ENCODE results near the gene LANCL2. TPM values are rescaled to one million over a fixed set of nuclear protein-coding genes. Genes with fewer than 3 reads are reported as not detected.

The LANCL2 gene
- total RNA-seq, 1 donor from 2014 or later, result 21.5 TPM

- ATAC-seq (ENCODE audit: low read depth), result no peak
- Mint-ChIP-seq H3K9me3 (no peaks in the 10 kb centered on the region), H3K4me1 (no peaks in the 10 kb centered on the region), H3K27ac (no peak overlapping the region), H3K27me3 (no peaks in the 10 kb centered on the region), H3K36me3 (ENCODE audit: low read depth) (peaks cover 23% of the 10 kb centered on the region), H3K4me3 (no peak overlapping the region)
- no peak for DNase-seq
- ChIA-PET CTCF (no interaction called here), POLR2A (no interaction called here)
- TF ChIP-seq CTCF (IDR thresholded peaks at IDR 0.05), result no peak
- intact Hi-C loops (cut with micrococcal nuclease), result loop anchor here (10.0 kb wide), 2 partner anchors 295 to 645 kb away; no protein-coding TSS in a partner anchor
These were observed 64.8 kb downstream of the LANCL2 start for GRCh38 chr7:55429835-55430499.

- H3K4me3 Mint-ChIP-seq, result no peak overlapping the region
- ATAC-seq (ENCODE audit: low read depth) (no peak), DNase-seq (no peak)
- intact Hi-C loops (cut with micrococcal nuclease), result loop anchor here (2.0 to 10.0 kb wide), 3 partner anchors 293 to 643 kb away; partner anchors contain the start of gene NIPSNAP2
- no peaks in the 10 kb centered on the region for H3K4me1 Mint-ChIP-seq
- no peaks in the 10 kb centered on the region for H3K9me3 Mint-ChIP-seq
- ChIA-PET CTCF (interaction anchor here (1.1 to 3.8 kb wide), 3 partner anchors 162 to 474 kb away, joined by 3 to 37 read pairs (median 6); no protein-coding TSS in a partner anchor), POLR2A (no interaction called here)
- no peak for TF ChIP-seq CTCF (IDR thresholded peaks at IDR 0.05)
- no peak overlapping the region for H3K27ac Mint-ChIP-seq
- H3K27me3 Mint-ChIP-seq, result no peaks in the 10 kb centered on the region
- peaks cover 6% of the 10 kb centered on the region for H3K36me3 Mint-ChIP-seq (ENCODE audit: low read depth)
These were observed 66.8 kb downstream of the LANCL2 start for GRCh38 chr7:55431898-55432297.

- TF ChIP-seq CTCF (IDR thresholded peaks at IDR 0.05), result no peak
- Mint-ChIP-seq H3K27ac (no peak overlapping the region), H3K4me3 (no peak overlapping the region), H3K9me3 (no peaks in the 10 kb centered on the region), H3K27me3 (no peaks in the 10 kb centered on the region), H3K4me1 (no peaks in the 10 kb centered on the region), H3K36me3 (ENCODE audit: low read depth) (peaks cover 4% of the 10 kb centered on the region)
- ChIA-PET CTCF (interaction anchor here (1.1 to 3.8 kb wide), 4 partner anchors 96 to 473 kb away, joined by 3 to 37 read pairs (median 4); no protein-coding TSS in a partner anchor), POLR2A (interaction anchor here (1.0 kb wide), 1 partner anchor 102 kb away, joined by 3 read pairs; no protein-coding TSS in a partner anchor)
- intact Hi-C loops (cut with micrococcal nuclease), result loop anchor here (2.0 to 10.0 kb wide), 3 partner anchors 292 to 642 kb away; partner anchors contain the start of gene NIPSNAP2
- DNase-seq (no peak), ATAC-seq (ENCODE audit: low read depth) (no peak)
These were observed 67.4 kb downstream of the LANCL2 start for GRCh38 chr7:55432506-55432905.

- intact Hi-C loops (cut with micrococcal nuclease), result loop anchor here (1.0 to 10.0 kb wide), 4 partner anchors 165 to 642 kb away; partner anchors contain the start of gene NIPSNAP2
- DNase-seq (no peak), ATAC-seq (ENCODE audit: low read depth) (peak; percentile 70)
- Mint-ChIP-seq H3K4me3 (no peak overlapping the region), H3K9me3 (no peaks in the 10 kb centered on the region), H3K27me3 (no peaks in the 10 kb centered on the region), H3K27ac (no peak overlapping the region), H3K4me1 (no peaks in the 10 kb centered on the region), H3K36me3 (ENCODE audit: low read depth) (peaks cover 4% of the 10 kb centered on the region)
- CTCF ChIA-PET, result interaction anchor here (1.1 to 3.8 kb wide), 4 partner anchors 18 to 164 kb away, joined by 3 to 37 read pairs (median 5); no protein-coding TSS in a partner anchor
- TF ChIP-seq CTCF (IDR thresholded peaks at IDR 0.05), result no peak
- POLR2A ChIA-PET, result interaction anchor here (0.6 to 1.0 kb wide), 6 partner anchors 69 to 126 kb away, joined by 3 to 5 read pairs (median 3); no protein-coding TSS in a partner anchor
These were observed 68.0 kb downstream of the LANCL2 start for GRCh38 chr7:55432939-55433784.

All from activated B cell treated with CpG ODN at 0.5 μM for 24 hours (primary cell).